ENCODE data around the gene LAMA2. TPM values are rescaled to one million over a fixed set of nuclear protein-coding genes. Genes with fewer than 3 reads are reported as not detected.

Gene LAMA2
- total and polyA plus RNA-seq, 2 donors (not counting 3 experiments of a cell fraction or from before 2014, with no cell fraction given), result 0.51 to 0.75 TPM

DNA sequence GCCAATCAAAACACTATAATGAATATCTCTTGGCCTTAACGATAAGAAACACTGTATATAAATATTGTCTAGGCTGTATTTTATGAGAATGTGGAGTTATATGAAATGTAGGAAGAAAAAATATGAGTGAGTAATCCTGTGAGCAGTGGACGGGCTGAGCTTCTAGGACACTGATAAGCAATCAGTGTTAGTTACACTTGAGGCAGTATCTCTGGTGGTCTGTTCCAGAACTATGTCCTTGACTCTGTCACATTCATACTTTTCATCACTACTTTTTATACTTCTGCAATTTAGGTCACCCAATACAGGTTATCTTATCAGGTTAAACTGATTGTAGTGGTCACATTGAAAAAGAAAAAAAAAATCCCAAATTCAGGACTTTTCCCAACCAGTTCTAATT, 360.4 kb downstream of the LAMA2 start:
- H3K9me3 ChIP-seq (replicated peaks; ENCODE audit: control insufficient read depth, insufficient read depth, low read length), result no peaks in the 10 kb centered on the region
- no peaks in the 10 kb centered on the region for H3K4me1 ChIP-seq (ENCODE audit: control insufficient read depth, extremely low read depth, insufficient read depth, low read length)
- no peak overlapping the region for H3K9ac ChIP-seq (replicated peaks; ENCODE audit: extremely low read depth, insufficient read depth, low read length)
- CTCF ChIA-PET, result interaction anchor here (0.8 to 1.3 kb wide), 2 partner anchors 9 to 436 kb away, joined by 3 to 4 read pairs; no protein-coding TSS in a partner anchor
- no peak overlapping the region for H3K4me2 ChIP-seq (ENCODE audit: insufficient read depth, low read length)
- TF ChIP-seq, protein P1, sequence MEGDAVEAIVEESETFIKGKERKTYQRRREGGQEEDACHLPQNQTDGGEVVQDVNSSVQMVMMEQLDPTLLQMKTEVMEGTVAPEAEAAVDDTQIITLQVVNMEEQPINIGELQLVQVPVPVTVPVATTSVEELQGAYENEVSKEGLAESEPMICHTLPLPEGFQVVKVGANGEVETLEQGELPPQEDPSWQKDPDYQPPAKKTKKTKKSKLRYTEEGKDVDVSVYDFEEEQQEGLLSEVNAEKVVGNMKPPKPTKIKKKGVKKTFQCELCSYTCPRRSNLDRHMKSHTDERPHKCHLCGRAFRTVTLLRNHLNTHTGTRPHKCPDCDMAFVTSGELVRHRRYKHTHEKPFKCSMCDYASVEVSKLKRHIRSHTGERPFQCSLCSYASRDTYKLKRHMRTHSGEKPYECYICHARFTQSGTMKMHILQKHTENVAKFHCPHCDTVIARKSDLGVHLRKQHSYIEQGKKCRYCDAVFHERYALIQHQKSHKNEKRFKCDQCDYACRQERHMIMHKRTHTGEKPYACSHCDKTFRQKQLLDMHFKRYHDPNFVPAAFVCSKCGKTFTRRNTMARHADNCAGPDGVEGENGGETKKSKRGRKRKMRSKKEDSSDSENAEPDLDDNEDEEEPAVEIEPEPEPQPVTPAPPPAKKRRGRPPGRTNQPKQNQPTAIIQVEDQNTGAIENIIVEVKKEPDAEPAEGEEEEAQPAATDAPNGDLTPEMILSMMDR (IDR thresholded peaks at IDR 0.05; ENCODE audit: extremely low read depth in 1 of 2, insufficient read depth in 1 of 2, low read depth in 1 of 2, low read length in 2 of 2), result no peak
- TF ChIP-seq POLR2AphosphoS5 (IDR thresholded peaks at IDR 0.05; ENCODE audit: insufficient read depth, low read depth, low read length) (no peak), GATA2 (IDR thresholded peaks at IDR 0.05; ENCODE audit: insufficient read depth, insufficient read length, low read depth, low read length) (no peak), POLR2A (IDR thresholded peaks at IDR 0.05; ENCODE audit: low read depth, low read length) (no peak), FOS (IDR thresholded peaks at IDR 0.05; ENCODE audit: borderline replicate concordance, insufficient read depth, low read length) (no peak), MYC (IDR thresholded peaks at IDR 0.05; ENCODE audit: low read depth, low read length) (no peak), JUN (IDR thresholded peaks at IDR 0.05; ENCODE audit: borderline replicate concordance, insufficient read depth, insufficient read length, low read depth) (no peak), EZH2 (IDR thresholded peaks at IDR 0.05; ENCODE audit: borderline replicate concordance, low read depth, low read length, severe bottlenecking) (no peak)
- TF ChIP-seq, protein P2, sequence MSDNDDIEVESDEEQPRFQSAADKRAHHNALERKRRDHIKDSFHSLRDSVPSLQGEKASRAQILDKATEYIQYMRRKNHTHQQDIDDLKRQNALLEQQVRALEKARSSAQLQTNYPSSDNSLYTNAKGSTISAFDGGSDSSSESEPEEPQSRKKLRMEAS (IDR thresholded peaks at IDR 0.05; ENCODE audit: insufficient read depth, insufficient read length), result no peak
- no peak overlapping the region for H3K4me3 ChIP-seq (replicated peaks in 1 of 3; ENCODE audit: insufficient read depth in 1 of 3, low read depth in 1 of 3, low read length in 3 of 3)
- DNase-seq (ENCODE audit: low read depth, low spot score), result no peak
- no peak overlapping the region for H3K27ac ChIP-seq (ENCODE audit: insufficient read depth, low read depth, low read length)
- POLR2A ChIA-PET, result no interaction called here
- H3K79me2 ChIP-seq (ENCODE audit: control insufficient read depth, insufficient read depth, low read length), result no peaks in the 10 kb centered on the region
- H3K36me3 ChIP-seq (ENCODE audit: control insufficient read depth in 2 of 2, extremely low read depth in 1 of 2, insufficient read depth in 2 of 2, low read length in 2 of 2), result no peaks in the 10 kb centered on the region
- FAIRE-seq, result no peak
- intact Hi-C loops (cut with micrococcal nuclease), result no loop called here
- H4K20me1 ChIP-seq (replicated peaks; ENCODE audit: control insufficient read depth, extremely low read depth, insufficient read depth, low read length), result no peaks in the 10 kb centered on the region
- dilution Hi-C loops (cut with MboI; ENCODE audit: extremely low pct_ligation_motif_present, low sequenced_read_pairs), result no loop called here
- peaks cover 8 to 45% of the 10 kb centered on the region in 2 experiments for H3K27me3 ChIP-seq (ENCODE audit: control insufficient read depth in 2 of 2, insufficient read depth in 2 of 2, low read length in 2 of 2)
- no peak overlapping the region for H2AFZ ChIP-seq (ENCODE audit: low read depth, low read length)
- H3K9me1 ChIP-seq (replicated peaks; ENCODE audit: control insufficient read depth, extremely low read depth, insufficient read depth, low read length), result no peaks in the 10 kb centered on the region
- no TSS peak for BruUV-seq (replicated peaks)

All from endothelial cell of umbilical vein (primary cell).